ENCODE measurements around the gene FIGLA.
"Not testable (repeated sequence)": the region's sequence is repeated elsewhere in the genome, so short reads cannot be mapped to it uniquely, and the experiment has no call there.

The FIGLA gene

GRCh38 chr2:70743677-70744076 lies 46.8 kb downstream of the FIGLA start:
- no peak for FAIRE-seq

GRCh38 chr2:70743068-70743467 lies 47.4 kb downstream of the FIGLA start:
- FAIRE-seq = no peak

- FAIRE-seq = not testable (repeated sequence)
These were observed 51.0 kb downstream of the FIGLA start for GRCh38 chr2:70739492-70739891.

GRCh38 chr2:70738159-70738558 lies 52.3 kb downstream of the FIGLA start:
- FAIRE-seq = no peak

GRCh38 chr2:70735071-70735470 lies 55.4 kb downstream of the FIGLA start:
- FAIRE-seq = no peak

- FAIRE-seq = no peak
These were observed 56.7 kb downstream of the FIGLA start for GRCh38 chr2:70733646-70734180.

- FAIRE-seq = no peak
These were observed 57.4 kb downstream of the FIGLA start for GRCh38 chr2:70732766-70733645.

GRCh38 chr2:70730730-70731129 lies 59.7 kb downstream of the FIGLA start:
- no peak for FAIRE-seq

GRCh38 chr2:70729647-70730046 lies 60.8 kb downstream of the FIGLA start:
- no peak for FAIRE-seq

GRCh38 chr2:70728128-70728527 lies 62.3 kb downstream of the FIGLA start:
- FAIRE-seq = no peak

All from colon (tissue), 2 donors.